ENCODE measurements around the gene MKRN2.

Gene MKRN2

DNA sequence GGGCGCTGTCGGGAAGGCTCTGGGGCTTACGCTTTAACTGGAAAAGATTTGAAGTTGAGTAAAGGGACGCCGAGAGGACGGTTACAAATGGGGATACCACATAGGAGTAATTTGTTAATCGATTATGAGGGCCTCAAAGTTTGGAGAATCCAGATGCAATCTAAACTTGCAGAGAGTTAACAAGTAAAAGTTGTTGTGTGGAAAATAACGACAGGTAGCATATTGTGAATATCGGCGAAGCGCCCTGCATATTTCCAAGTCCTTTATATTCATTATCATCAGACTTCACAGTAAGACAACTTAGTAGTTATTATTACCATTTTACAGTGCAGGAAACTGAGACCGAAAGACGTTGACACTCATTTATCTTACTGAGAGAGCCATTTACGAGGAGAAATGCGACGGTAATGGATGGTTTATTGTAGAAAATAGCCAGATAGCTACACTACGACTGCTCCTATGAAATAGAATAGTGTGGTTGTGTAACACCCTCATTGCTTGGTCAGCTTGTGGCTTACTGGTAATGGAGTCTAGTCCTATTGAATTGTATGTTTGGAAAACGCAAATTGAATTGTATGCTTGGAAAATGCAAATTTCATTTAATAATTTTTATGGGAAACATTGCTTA lies 700 bp downstream of the MKRN2 start:
- no peak for DNase-seq

GRCh38 chr3:12558706-12559105 lies 1.8 kb downstream of the MKRN2 start:
- no peak for DNase-seq

GRCh38 chr3:12559520-12559919 lies 2.6 kb downstream of the MKRN2 start:
- DNase-seq: no peak

DNA sequence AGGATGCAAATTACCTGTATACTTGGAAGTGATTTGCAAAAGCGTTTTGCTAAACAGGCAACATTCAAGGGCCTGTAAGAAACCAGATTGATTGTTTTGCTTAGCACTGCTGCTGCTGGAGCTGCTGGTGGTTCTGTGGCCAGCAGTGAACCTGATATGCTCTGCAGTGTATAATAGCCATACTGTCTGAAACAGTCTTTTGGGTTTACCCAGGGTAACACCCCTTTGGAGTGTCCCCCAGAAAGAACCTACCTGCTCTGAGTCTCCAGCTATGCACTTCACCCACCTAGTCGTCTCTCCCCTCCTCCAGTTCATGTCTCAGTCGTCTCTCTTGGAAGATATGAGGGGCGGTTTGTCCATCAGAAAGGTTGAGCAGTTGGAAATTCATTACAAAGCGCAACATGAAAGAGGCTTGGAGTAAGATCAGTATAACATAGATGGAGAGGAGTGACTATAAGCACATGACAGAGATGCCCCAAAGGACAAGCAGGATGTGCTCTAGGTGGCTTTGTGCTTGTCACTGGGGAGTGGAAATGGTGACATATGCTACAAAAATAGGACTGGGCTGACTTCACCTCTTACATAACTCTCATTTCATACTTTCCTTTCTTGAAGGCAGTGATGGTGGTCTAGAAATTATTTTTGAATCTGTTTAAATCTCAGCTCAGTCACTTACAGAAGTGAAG lies 3.8 kb downstream of the MKRN2 start:
- no peak for DNase-seq

DNA sequence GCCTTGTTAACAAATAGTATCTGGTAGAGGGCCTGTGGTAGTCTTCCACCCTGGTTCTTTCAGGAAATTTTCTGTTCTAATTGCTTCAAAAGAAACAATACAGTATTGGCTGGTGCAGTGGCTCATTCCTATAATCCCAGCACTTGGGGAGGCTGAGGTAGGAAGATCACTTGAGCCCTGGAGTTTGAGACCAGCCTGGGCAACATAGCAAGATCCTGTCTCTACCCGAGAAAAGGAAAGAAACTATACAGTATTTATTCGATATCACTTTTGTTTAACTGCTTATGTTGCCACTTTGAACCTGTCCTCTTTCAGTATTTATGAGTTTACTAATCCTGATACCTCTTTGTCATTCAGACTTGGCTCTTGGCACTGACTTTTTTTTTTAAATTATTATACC lies 4.5 kb downstream of the MKRN2 start:
- DNase-seq: no peak

GRCh38 chr3:12562451-12562850 lies 5.6 kb downstream of the MKRN2 start:
- no peak for DNase-seq

- no peak for DNase-seq
These were observed 10.1 kb downstream of the MKRN2 start for GRCh38 chr3:12566976-12567375.

DNA sequence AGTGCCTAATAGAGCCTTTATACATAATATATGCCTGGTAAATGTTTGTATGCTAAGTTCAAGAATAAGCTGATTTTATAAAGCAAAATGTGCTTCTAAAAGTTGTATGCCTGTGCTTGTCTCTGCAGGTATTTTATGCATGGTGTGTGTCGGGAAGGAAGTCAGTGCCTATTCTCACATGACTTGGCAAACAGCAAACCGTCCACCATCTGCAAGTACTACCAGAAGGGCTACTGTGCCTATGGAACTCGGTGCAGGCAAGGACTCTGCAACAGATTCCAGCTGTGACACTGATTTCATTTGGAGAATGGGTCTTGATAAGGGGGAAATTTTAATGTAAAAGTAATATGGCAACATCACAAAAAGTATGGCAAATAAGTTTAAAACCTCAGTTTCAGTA lies 11.9 kb downstream of the MKRN2 start:
- no peak for DNase-seq

DNA sequence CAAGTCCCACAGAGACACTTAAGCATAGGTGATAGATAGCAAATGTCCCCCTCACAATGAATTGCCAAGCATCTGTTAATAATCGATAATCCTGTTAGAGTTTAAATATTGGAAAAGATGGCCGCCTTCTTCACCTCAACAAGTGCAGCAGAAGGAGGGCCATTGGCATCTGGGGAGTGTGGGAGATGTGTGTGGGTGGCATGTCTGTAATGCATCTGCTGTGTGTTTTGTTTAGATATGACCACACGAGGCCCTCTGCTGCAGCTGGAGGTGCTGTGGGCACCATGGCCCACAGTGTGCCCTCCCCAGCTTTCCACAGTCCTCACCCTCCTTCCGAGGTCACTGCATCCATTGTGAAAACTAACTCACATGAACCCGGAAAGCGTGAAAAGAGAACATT lies 12.9 kb downstream of the MKRN2 start:
- DNase-seq: no peak

DNA sequence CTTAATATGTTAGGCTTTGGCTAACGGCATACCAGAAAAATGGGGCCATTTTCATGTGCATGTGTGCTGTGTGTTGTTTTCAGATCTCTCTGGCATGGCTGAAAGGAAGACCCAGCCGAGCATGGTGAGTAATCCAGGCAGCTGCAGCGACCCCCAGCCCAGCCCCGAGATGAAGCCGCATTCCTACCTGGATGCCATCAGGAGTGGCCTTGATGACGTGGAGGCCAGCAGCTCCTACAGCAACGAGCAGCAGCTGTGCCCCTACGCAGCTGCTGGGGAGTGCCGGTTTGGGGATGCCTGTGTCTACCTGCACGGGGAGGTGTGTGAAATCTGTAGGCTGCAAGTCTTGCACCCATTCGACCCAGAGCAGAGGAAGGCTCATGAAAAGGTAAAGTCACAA lies 15.1 kb downstream of the MKRN2 start:
- DNase-seq: no peak

GRCh38 chr3:12574131-12574530 lies 17.2 kb downstream of the MKRN2 start:
- no peak for DNase-seq

- no peak for DNase-seq
These were observed 17.8 kb downstream of the MKRN2 start for GRCh38 chr3:12574661-12575060.

DNA sequence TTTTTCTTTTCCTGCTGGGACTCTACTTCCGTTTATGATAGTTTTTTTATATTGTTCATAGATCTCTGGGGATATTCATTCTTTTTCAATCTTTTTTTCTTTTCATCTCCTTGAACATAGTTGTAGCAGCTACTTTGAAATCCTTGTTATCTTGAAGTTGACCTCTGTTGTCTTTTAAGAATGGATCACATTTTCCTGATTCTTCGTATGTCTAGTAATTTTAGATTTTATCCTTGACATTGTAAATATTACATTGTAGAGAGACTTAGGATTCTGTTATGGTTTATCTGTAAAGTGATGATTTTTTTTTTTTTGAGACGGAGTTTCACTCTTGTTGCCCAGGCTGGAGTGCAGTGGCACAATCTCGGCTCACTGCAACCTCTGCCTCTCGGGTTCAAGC lies 20.5 kb downstream of the MKRN2 start:
- no peak for DNase-seq

GRCh38 chr3:12578742-12579141 lies 21.9 kb downstream of the MKRN2 start:
- no peak for DNase-seq

GRCh38 chr3:12579456-12579855 lies 22.6 kb downstream of the MKRN2 start:
- no peak for DNase-seq

DNA sequence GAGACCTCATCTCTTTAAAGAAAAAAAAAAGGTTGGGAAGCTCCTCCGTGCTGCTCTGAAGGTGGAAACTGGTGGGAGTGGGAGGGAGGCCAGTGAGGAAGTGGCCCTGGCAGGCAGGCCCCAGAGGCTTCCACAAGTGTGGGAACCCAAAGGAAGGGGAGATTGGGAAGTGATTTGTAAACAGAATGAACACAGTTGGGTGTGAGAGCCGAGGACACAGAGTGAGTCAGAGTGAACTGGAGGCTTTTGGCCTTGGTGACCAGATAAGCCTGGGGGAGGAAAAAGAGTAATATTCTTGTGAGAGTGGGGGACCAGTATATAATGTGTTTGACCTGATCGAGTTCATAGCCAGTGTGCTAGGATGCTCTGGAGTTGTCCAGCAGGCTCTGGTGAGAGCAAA lies 23.0 kb downstream of the MKRN2 start:
- no peak for DNase-seq

DNA sequence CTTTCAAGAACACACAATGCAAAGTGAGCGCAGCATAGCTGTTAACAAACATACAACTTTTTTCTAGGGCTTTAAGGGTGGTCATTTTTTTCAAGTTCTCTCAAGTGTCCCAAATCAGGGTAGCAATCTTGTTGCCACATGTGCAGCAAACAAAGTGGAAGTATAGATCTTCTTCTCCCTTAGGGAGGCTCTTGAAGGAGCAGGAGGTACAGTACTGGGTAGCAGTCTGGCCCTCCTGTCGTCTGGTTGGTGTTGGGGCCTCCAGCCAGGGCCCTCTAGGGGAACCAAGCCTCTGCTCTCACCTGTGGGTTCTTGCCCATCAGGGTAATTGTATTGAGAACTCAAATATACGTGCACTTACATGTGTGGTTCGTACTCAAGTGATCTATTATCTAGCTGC lies 25.8 kb downstream of the MKRN2 start:
- DNase-seq: no peak

- DNase-seq: no peak
These were observed 26.4 kb downstream of the MKRN2 start for GRCh38 chr3:12583280-12583679.

- DNase-seq: no peak
These were observed 27.2 kb downstream of the MKRN2 start for GRCh38 chr3:12584083-12584482.

DNA sequence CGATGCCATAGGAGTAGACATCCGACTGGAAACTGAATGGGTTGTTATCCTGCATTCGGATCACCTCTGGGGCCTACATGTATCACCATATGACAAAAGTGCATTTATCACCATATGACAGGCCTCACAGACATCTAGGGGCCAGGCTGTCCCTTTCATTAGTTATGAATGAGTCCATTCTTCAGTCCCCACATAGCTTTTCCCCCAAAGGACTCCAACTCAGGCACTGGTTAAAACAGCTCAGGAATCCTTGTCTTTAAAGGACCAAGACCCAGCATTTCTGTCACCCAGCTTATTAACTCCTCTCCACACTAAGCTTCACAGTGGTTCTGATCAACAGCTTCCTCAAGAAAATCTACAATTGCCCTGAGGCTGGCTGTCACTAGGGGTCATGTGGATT lies 28.3 kb downstream of the MKRN2 start:
- no peak for DNase-seq

- DNase-seq: no peak
These were observed 29.1 kb downstream of the MKRN2 start for GRCh38 chr3:12585970-12586369.

DNA sequence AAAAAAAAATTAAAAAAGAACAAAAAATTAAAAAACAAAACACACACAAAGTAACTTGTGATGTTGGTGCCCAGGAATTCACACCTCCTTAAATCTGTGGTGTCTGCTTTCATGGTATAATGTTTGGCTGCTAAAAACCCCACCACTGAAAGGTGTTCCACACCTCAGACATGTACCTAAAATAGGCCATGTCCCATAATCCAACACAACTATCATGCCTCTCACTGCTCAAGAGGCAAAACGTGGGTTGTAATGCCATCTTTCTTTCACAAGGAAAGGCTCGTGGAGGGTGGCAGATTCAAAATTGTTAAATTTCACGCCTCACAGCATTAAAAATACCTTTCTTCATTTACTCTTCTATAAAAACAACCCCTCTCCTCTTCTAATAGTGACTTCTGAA lies 29.5 kb downstream of the MKRN2 start:
- DNase-seq: no peak

DNA sequence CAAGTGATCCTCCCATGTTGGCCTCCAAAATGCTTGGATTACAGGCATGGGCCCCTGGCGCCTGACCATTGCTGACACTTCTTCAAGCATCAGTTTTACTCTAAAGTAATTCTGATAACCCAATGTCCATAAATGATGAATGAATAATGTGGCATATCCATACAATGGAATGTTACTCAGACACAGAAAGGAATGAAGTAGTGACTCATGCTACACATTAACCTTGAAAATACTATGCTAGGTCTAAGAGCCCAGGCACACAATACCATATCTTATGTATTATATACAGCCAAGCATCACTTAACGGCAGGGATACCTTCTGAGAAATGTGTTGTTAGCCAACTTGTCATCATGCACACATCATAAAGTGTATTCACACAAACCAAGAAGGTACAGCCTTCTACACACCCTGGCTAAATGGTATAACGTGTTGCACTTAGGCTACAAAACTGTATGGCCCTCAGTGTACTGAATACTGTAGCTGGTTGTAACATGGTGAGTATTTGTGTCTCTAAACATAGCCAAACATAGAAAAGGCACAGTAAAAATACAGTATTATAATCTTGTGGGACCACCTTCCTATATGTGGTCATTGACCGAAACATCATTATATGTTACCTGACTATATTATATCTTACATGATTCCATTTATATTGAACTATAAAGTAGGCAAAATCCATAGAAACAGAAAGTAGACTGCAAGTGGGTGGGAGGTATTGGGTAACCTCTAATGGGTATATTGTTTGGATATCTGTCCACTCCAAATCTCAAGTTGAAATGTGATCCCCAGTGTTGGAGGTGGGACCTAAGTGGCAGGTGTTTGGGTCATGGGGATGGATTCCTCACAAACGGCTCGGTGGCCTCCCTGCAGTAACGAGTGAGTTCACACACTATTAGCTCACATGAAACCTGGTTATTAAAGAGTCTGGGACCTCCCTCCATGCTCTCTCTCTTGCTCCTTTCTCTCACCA lies 31.4 kb downstream of the MKRN2 start:
- no peak for DNase-seq

DNA sequence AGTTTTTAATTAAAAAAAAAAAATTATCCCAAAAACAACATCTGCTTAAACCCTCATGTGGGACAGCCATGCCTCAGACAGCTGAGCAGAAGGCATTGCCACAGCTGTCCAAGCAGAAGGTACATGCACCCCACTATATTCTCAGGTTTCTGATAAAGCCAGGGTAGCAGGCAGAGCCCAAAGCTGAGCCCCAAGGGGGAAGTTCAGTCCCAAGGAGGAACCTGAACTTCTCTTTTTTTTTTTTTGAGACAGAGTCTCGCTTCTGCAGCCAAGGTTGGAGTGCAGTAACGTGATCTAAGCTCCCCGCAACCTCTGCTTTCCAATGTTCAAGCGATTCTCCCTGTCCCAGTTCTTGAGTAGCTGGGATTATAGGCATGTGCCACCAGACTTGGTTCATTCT lies 33.2 kb downstream of the MKRN2 start:
- DNase-seq: no peak

Data from kidney glomerular epithelial cell (primary cell).